Naive thymus-derived CD4-positive, alpha-beta T cell (primary cell): ENCODE results near the gene CD180. TPM values are rescaled to one million over a fixed set of nuclear protein-coding genes. Genes with fewer than 3 reads are reported as not detected.

Experiments used
- ATAC-seq: fragments of 150-1000 bp; cut with Tn5 transposase; 2 replicates; pipeline ENCODE4 v1.10.0; 2021; ENCODE audit warnings: mild to moderate bottlenecking, moderate library complexity
- CTCF ChIA-PET: fragments of 350-600 bp; sonication (Branson Sonifier 250); formaldehyde crosslinking; loops from one replicate; lab custom pipeline; 2021; ENCODE audit warnings: antibody characterized with exemption; lab: Charles Lee
- POLR2A ChIA-PET: fragments of 350-600 bp; sonication (Branson Sonifier 250); formaldehyde crosslinking; loops from one replicate; lab custom pipeline; 2021; ENCODE audit warnings: antibody characterized with exemption, inconsistent platforms; lab: Charles Lee
- DNase-seq, 9 donors: peaks; one replicate each; pipeline versions ENCODE4 v3.0.0 to v3.0.0-alpha.2; 2020 to 2022; ENCODE audit warnings: mixed read lengths in 1 of 9
- H3K27ac ChIP-seq: one replicate; pipeline ENCODE4 v1.7.0; 2013; ENCODE audit warnings: mild to moderate bottlenecking, low read depth, low read length, moderate library complexity
- H3K27me3 ChIP-seq, 2 donors: one replicate each; pipeline ENCODE4 v1.7.0; 2013; ENCODE audit warnings: low read length in 2 of 2, mild to moderate bottlenecking in 2 of 2, moderate library complexity in 2 of 2; ENCODE audit not compliant: control insufficient read depth in 2 of 2, insufficient read depth in 2 of 2
- H3K36me3 ChIP-seq, 3 experiments: 1 replicate in 2 of 3; 2 replicates in 1 of 3; pipeline ENCODE4 v1.7.0; 2013; ENCODE audit warnings: low read length in 3 of 3, mild to moderate bottlenecking in 3 of 3, moderate library complexity in 1 of 3; ENCODE audit not compliant: insufficient read depth in 3 of 3, control insufficient read depth in 2 of 3
- H3K4me1 ChIP-seq, 2 donors: one replicate each; pipeline ENCODE4 v1.7.0; 2013; ENCODE audit warnings: low read length in 2 of 2, mild to moderate bottlenecking in 2 of 2, moderate library complexity in 1 of 2; ENCODE audit not compliant: control insufficient read depth in 2 of 2, insufficient read depth in 2 of 2
- H3K4me3 ChIP-seq: 2 replicates; pipeline ENCODE4 v1.7.0; 2013; ENCODE audit warnings: mild to moderate bottlenecking, low read length
- H3K9me3 ChIP-seq, 3 experiments: 1 replicate in 2 of 3; 2 replicates in 1 of 3; pipeline ENCODE4 v1.7.0; 2013; ENCODE audit warnings: low read length in 3 of 3; ENCODE audit not compliant: control insufficient read depth in 2 of 3
- H3K27ac Mint-ChIP-seq, 9 donors: one replicate each; pipeline ENCODE4 v1.8.0; 2020 to 2022; ENCODE audit warnings: mixed read lengths in 9 of 9, mild to moderate bottlenecking in 8 of 9, moderate library complexity in 5 of 9, inconsistent platforms in 2 of 9
- H3K27me3 Mint-ChIP-seq, 5 donors: one replicate each; pipeline ENCODE4 v1.8.0; 2021 to 2022; ENCODE audit warnings: mixed read lengths in 5 of 5, mild to moderate bottlenecking in 1 of 5
- H3K36me3 Mint-ChIP-seq, 5 donors: one replicate each; pipeline ENCODE4 v1.8.0; 2020 to 2022; ENCODE audit warnings: mixed read lengths in 5 of 5, mild to moderate bottlenecking in 3 of 5, inconsistent platforms in 1 of 5
- H3K4me1 Mint-ChIP-seq, 7 donors: one replicate each; pipeline ENCODE4 v1.8.0; 2020 to 2022; ENCODE audit warnings: mixed read lengths in 7 of 7, mild to moderate bottlenecking in 3 of 7, inconsistent platforms in 1 of 7
- H3K4me3 Mint-ChIP-seq, 10 donors: one replicate each; pipeline ENCODE4 v1.8.0; 2020 to 2022; ENCODE audit warnings: mild to moderate bottlenecking in 10 of 10, mixed read lengths in 10 of 10, moderate library complexity in 6 of 10, inconsistent platforms in 2 of 10
- H3K9me3 Mint-ChIP-seq, 11 donors: one replicate each; pipeline ENCODE4 v1.8.0; 2020 to 2022; ENCODE audit warnings: mixed read lengths in 11 of 11, mild to moderate bottlenecking in 4 of 11, inconsistent platforms in 1 of 11, moderate library complexity in 1 of 11
- intact Hi-C, 2 donors: fragments of 100-400 bp; cut with micrococcal nuclease; formaldehyde crosslinking; loops; one replicate each; pipeline ENCODE4 v1.15.1; 2023
- polyA plus RNA-seq, 2 donors: library from polyadenylated mRNA; unstranded; fragments of 300-500 nt; fragmentation: Illumina TruSeq; gene quantifications; one replicate each; pipeline ENCODE4 v1.2.3, GENCODE V29; 2021
- total RNA-seq, 6 experiments: library from RNA in 5 of 6; stranded (reverse) in 5 of 6; gene quantifications; 1 replicate in 5 of 6; 2 replicates in 1 of 6; pipeline ENCODE4 v1.2.3 and lab custom pipeline; 2021 to 2026

The CD180 gene
- total and polyA plus RNA-seq, 7 experiments from 2014 or later, result 0.20 to 6.4 (median 0.65) TPM

DNA sequence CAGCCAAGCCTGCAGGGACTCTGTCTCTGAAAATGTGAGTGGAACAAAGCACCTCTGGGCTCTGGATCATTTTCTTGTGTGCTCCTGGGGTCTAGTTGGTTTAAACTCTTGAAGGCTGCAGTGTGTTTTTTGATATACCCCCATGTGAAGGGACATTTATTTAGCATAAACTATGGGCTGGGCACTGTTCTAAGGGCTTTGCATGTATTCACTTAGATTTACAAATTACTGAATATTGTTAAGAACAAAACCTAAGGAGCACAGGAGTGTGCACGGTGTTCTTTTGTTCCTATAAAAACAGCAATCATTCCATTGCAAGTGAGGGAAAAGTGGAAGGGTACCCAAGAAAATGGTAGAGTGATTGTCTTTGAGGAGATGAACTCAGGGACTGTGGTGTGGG, 20.0 kb upstream of the CD180 start:
- no peaks in the 10 kb centered on the region for H3K27me3 Mint-ChIP-seq
- H3K27ac Mint-ChIP-seq, result peak overlapping the region; percentile 95 to 100 (median 99)
- peaks cover 0 to 34% (median 3%) of the 10 kb centered on the region in 5 donors for H3K36me3 Mint-ChIP-seq
- ChIA-PET CTCF (interaction anchor here (1.0 to 1.5 kb wide), 3 partner anchors 11 to 55 kb away, joined by 3 to 5 read pairs (median 3); no protein-coding TSS in a partner anchor), POLR2A (interaction anchor here (0.8 to 4.7 kb wide), 4 partner anchors 50 to 1026 kb away, joined by 3 to 33 read pairs (median 4); no protein-coding TSS in a partner anchor)
- intact Hi-C loops, result loop anchor here in 1 of 2 donors (1.0 kb wide), 1 partner anchor 9 kb away; no protein-coding TSS in a partner anchor
- peak overlapping the region; percentile 32 to 95 (median 77) for H3K4me3 Mint-ChIP-seq
- H3K9me3 ChIP-seq, result no peaks in the 10 kb centered on the region
- H3K27me3 ChIP-seq, result no peaks in the 10 kb centered on the region
- peaks cover 0 to 15% (median 0%) of the 10 kb centered on the region in 11 donors for H3K9me3 Mint-ChIP-seq
- DNase-seq (no peak), ATAC-seq (no peak)
- H3K4me1 ChIP-seq, result peaks cover 49 to 53% of the 10 kb centered on the region in 2 donors
- H3K36me3 ChIP-seq, result no peaks in the 10 kb centered on the region
- peaks cover 42 to 81% (median 71%) of the 10 kb centered on the region in 7 donors for H3K4me1 Mint-ChIP-seq
- peak overlapping the region; percentile 74 for H3K27ac ChIP-seq
- peak overlapping the region; percentile 6 for H3K4me3 ChIP-seq

DNA sequence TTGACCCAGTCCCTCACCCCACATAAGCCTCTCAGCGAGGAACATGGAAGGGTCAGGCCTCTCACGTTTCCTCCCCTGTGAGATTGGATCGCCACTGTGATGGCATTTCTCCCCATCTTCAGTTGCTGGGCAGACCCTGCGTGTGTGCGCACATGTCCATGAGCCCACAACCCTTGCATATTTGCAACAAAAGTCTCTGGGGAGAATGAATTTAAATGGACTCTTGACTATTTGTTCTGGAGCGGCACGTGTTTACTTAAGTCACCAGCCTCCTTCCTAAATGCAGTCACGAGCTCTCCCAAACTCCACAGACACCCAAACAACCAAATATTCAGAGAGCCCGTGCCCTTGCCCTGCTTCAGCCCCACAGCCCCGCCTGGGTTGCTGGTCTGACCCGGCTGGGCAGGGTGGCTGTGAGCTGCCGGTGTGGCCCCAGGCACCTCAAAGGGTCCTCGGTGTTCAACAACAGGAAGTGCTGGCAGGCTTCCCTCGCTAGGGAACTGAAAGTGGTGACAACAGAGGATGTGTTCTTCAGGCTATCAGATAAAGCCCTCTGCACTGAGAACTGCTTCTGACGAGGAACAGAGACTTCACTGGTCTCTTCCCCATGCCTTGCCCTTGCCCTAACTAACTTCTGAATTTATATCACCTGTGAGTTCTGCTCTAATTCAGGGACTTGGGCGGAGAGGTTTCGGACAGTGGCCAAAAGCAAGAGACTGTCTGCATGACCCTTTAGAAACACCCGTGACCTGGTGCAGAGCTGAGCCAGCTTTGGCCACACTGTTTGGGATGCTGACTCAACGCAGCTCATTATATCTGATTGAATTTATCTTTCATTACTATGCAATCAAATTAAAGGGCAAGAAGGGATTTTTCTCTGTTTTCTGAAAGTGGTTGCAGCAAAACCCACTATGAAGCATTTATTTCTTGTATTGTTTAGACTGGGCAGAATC, 19.2 kb upstream of the CD180 start:
- POLR2A ChIA-PET, result interaction anchor here (1.0 to 4.7 kb wide), 7 partner anchors 9 to 1054 kb away, joined by 3 to 33 read pairs (median 5); partner anchors contain the start of gene PIK3R1
- Mint-ChIP-seq H3K4me3 (peak overlapping the region; percentile 32 to 95 (median 77)), H3K9me3 (peaks cover 0 to 15% (median 0%) of the 10 kb centered on the region in 11 donors), H3K27ac (peak overlapping the region; percentile 95 to 100 (median 99)), H3K4me1 (peaks cover 37 to 73% (median 66%) of the 10 kb centered on the region in 7 donors), H3K36me3 (peaks cover 0 to 34% (median 3%) of the 10 kb centered on the region in 5 donors), H3K27me3 (no peaks in the 10 kb centered on the region)
- no peaks in the 10 kb centered on the region for H3K9me3 ChIP-seq
- peak; percentile 52 to 85 (median 76) for DNase-seq
- H3K27me3 ChIP-seq, result no peaks in the 10 kb centered on the region
- H3K36me3 ChIP-seq, result no peaks in the 10 kb centered on the region
- peak overlapping the region; percentile 6 for H3K4me3 ChIP-seq
- peak overlapping the region; percentile 74 for H3K27ac ChIP-seq
- intact Hi-C loops, result loop anchor here (1.0 kb wide), 1 partner anchor 8 kb away; no protein-coding TSS in a partner anchor
- H3K4me1 ChIP-seq, result peaks cover 42 to 45% of the 10 kb centered on the region in 2 donors
- CTCF ChIA-PET, result interaction anchor here (1.0 to 1.8 kb wide), 7 partner anchors 10 to 1037 kb away, joined by 3 to 14 read pairs (median 5); no protein-coding TSS in a partner anchor
- ATAC-seq, result peak; percentile 98

DNA sequence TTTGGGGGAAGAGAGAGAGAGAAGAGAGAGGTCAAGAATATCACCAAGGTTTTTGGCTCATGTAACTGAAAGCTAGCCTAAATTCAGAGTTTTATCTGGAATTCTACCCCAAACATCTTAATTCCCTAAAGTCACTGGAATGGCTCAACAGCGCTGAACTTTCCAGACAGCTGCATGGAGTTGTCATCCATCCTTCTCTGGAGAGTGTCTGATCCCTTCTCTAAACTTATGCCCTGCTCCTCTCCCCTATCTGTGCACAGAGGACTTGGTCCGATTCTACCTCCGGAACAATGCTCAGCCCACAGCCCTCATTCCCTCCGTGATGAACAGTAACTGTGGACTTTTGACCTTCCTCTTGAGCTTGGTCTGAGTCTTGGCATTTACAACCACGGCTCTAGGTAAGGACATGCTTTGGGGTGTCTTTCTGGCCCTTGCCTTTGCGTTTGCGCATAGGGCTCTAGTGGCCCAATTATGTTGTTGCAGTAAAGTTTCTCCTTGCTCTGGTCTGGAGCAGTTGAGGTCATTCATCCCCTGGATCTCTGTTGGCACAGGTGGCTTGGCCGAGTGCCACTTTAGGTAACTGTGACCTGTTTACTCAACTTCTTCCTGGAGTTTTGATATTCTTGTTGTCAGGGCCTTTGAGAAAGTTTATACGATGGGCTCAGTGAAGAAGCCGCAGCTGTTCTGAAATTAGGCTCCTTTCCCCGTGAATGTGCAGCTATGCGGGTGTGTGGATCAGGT, 18.3 kb upstream of the CD180 start:
- Histone ChIP-seq H3K9me3 (no peaks in the 10 kb centered on the region), H3K36me3 (no peaks in the 10 kb centered on the region), H3K27ac (peak overlapping the region; percentile 74), H3K4me3 (no peak overlapping the region), H3K27me3 (no peaks in the 10 kb centered on the region), H3K4me1 (peaks cover 40 to 42% of the 10 kb centered on the region in 2 donors)
- DNase-seq (no peak), ATAC-seq (no peak)
- Mint-ChIP-seq H3K9me3 (peaks cover 0 to 15% (median 0%) of the 10 kb centered on the region in 11 donors), H3K27me3 (no peaks in the 10 kb centered on the region), H3K27ac (peak overlapping the region; percentile 95 to 100 (median 99)), H3K36me3 (peaks cover 0 to 31% (median 3%) of the 10 kb centered on the region in 5 donors), H3K4me1 (peaks cover 34 to 66% (median 61%) of the 10 kb centered on the region in 7 donors), H3K4me3 (peak overlapping the region; percentile 30 to 95 (median 76))
- ChIA-PET CTCF (interaction anchor here (1.1 to 1.8 kb wide), 6 partner anchors 32 to 1038 kb away, joined by 3 to 14 read pairs (median 5); no protein-coding TSS in a partner anchor), POLR2A (interaction anchor here (0.9 to 4.7 kb wide), 10 partner anchors 8 to 1055 kb away, joined by 3 to 33 read pairs (median 4); partner anchors contain the start of gene PIK3R1)
- intact Hi-C loops, result loop anchor here in 1 of 2 donors (1.0 kb wide), 1 partner anchor 8 kb away; no protein-coding TSS in a partner anchor

DNA sequence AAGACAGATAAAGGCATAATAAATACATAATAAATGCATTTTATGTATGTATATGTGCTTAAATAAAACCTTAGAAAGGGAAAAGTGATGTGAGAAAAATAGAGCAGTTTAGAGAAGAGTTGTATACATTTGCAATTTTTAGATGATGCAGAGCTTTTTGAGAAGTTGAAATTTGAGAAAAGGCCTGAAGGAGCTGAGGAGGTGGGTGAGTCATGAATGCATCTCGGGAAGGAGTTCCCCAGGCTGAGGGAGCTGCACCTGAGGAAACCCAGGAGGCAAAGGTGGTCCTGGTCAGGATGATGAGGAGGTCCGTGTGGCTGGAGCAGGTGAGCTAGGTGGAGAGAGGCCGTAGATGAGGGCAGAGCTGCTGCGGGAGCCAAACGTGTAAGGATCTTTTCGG, 17.4 kb upstream of the CD180 start:
- Mint-ChIP-seq H3K27ac (peak overlapping the region; percentile 84 to 100 (median 99)), H3K27me3 (no peaks in the 10 kb centered on the region), H3K9me3 (peaks cover 0 to 15% (median 0%) of the 10 kb centered on the region in 11 donors), H3K4me1 (peaks cover 33 to 69% (median 64%) of the 10 kb centered on the region in 7 donors), H3K4me3 (peak overlapping the region in 8 of 10 donors; percentile 5 to 64 (median 38)), H3K36me3 (peaks cover 0 to 26% (median 3%) of the 10 kb centered on the region in 5 donors)
- H3K27ac ChIP-seq, result no peak overlapping the region
- CTCF ChIA-PET, result interaction anchor here (1.1 to 1.8 kb wide), 4 partner anchors 22 to 236 kb away, joined by 4 to 14 read pairs (median 6); no protein-coding TSS in a partner anchor
- H3K4me3 ChIP-seq, result no peak overlapping the region
- H3K9me3 ChIP-seq, result no peaks in the 10 kb centered on the region
- DNase-seq (no peak), ATAC-seq (no peak)
- H3K27me3 ChIP-seq, result no peaks in the 10 kb centered on the region
- POLR2A ChIA-PET, result interaction anchor here (0.6 to 4.7 kb wide), 6 partner anchors 10 to 1066 kb away, joined by 3 to 33 read pairs (median 6); no protein-coding TSS in a partner anchor
- peaks cover 43 to 48% of the 10 kb centered on the region in 2 donors for H3K4me1 ChIP-seq
- intact Hi-C loops, result no loop called here
- no peaks in the 10 kb centered on the region for H3K36me3 ChIP-seq

DNA sequence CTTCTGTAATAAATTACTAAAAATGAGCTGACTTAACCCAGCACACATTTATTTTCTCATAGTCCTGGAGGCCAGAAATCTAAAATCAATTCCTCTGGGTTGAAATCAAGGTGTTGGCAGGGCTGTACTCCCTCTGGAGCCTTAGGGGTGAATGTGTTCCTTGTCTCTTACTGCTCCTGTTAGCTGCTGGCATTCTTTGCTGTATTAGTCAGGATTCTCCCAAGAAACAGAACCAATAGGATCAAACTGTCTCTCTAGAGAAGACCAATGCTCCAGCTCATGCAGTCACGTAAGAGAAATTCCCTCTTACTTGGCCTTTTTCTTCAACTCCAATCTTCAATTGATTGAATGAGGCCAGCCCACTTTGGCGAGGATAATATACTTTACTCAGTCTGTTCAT, 15.3 kb upstream of the CD180 start:
- DNase-seq (no peak), ATAC-seq (no peak)
- peaks cover 0 to under 1% (median 0%) of the 10 kb centered on the region in 5 donors for H3K27me3 Mint-ChIP-seq
- Histone ChIP-seq H3K36me3 (no peaks in the 10 kb centered on the region), H3K27ac (no peak overlapping the region), H3K27me3 (no peaks in the 10 kb centered on the region), H3K9me3 (no peaks in the 10 kb centered on the region), H3K4me3 (no peak overlapping the region), H3K4me1 (peaks cover 50 to 52% of the 10 kb centered on the region in 2 donors)
- H3K27ac Mint-ChIP-seq, result peak overlapping the region in 8 of 9 donors; percentile 7 to 99 (median 71)
- peaks cover 0 to 16% (median 0%) of the 10 kb centered on the region in 5 donors for H3K36me3 Mint-ChIP-seq
- H3K9me3 Mint-ChIP-seq, result peaks cover 0 to 4% (median 0%) of the 10 kb centered on the region in 11 donors
- peaks cover 33 to 71% (median 66%) of the 10 kb centered on the region in 7 donors for H3K4me1 Mint-ChIP-seq
- CTCF ChIA-PET, result interaction anchor here (0.7 to 16.2 kb wide), 3 partner anchors 34 to 220 kb away, joined by 3 to 370 read pairs (median 3); no protein-coding TSS in a partner anchor
- H3K4me3 Mint-ChIP-seq, result no peak overlapping the region
- POLR2A ChIA-PET, result interaction anchor here (13.7 kb wide), 1 partner anchor 48 kb away, joined by 348 read pairs; no protein-coding TSS in a partner anchor
- intact Hi-C loops, result no loop called here
